Measurements from ENCODE around the gene TLL1.

Gene TLL1

GRCh38 chr4:166078955-166079354 lies 205.9 kb downstream of the TLL1 start:
- no peak overlapping the region for H3K9ac ChIP-seq (ENCODE audit: low read length)
- no peaks in the 10 kb centered on the region for H3K9me3 ChIP-seq (ENCODE audit: low read length)
- H3K4me2 ChIP-seq (ENCODE audit: low read length), result no peak overlapping the region
- no peaks in the 10 kb centered on the region for H3K36me3 ChIP-seq (ENCODE audit: insufficient read depth, low read length)
- H3F3A ChIP-seq (ENCODE audit: insufficient read depth, low read length), result no peaks in the 10 kb centered on the region
- no peaks in the 10 kb centered on the region for H3K4me1 ChIP-seq (ENCODE audit: insufficient read depth, low read length, severe bottlenecking)
- no peak overlapping the region for H2AFZ ChIP-seq (ENCODE audit: low read length)
- H3K4me3 ChIP-seq (ENCODE audit: low read depth, low read length, poor library complexity, severe bottlenecking), result no peak overlapping the region
- no peaks in the 10 kb centered on the region for H3K27me3 ChIP-seq (ENCODE audit: insufficient read depth, low read length)
- no peak overlapping the region for H3K27ac ChIP-seq (ENCODE audit: low read depth, low read length, poor library complexity, severe bottlenecking)
- TF ChIP-seq CTCF (IDR thresholded peaks at IDR 0.05; ENCODE audit: low read length), result no peak
- no peak for TF ChIP-seq EZH2 (IDR thresholded peaks at IDR 0.05; ENCODE audit: borderline replicate concordance, low read length)
- H3K79me2 ChIP-seq (ENCODE audit: insufficient read depth, low read length), result no peaks in the 10 kb centered on the region
- H4K20me1 ChIP-seq (ENCODE audit: insufficient read depth, low read length), result no peaks in the 10 kb centered on the region
- no peaks in the 10 kb centered on the region for H3K9me2 ChIP-seq (ENCODE audit: low read depth, low read length)

- Histone ChIP-seq H4K20me1 (ENCODE audit: insufficient read depth, low read length) (no peaks in the 10 kb centered on the region), H3K4me3 (ENCODE audit: low read depth, low read length, poor library complexity, severe bottlenecking) (no peak overlapping the region), H3K9me3 (ENCODE audit: low read length) (no peaks in the 10 kb centered on the region), H3K9ac (ENCODE audit: low read length) (no peak overlapping the region), H3K4me1 (ENCODE audit: insufficient read depth, low read length, severe bottlenecking) (no peaks in the 10 kb centered on the region), H3K27ac (ENCODE audit: low read depth, low read length, poor library complexity, severe bottlenecking) (no peak overlapping the region), H3K27me3 (ENCODE audit: insufficient read depth, low read length) (no peaks in the 10 kb centered on the region), H3K36me3 (ENCODE audit: insufficient read depth, low read length) (no peaks in the 10 kb centered on the region), H3K4me2 (ENCODE audit: low read length) (no peak overlapping the region), H3F3A (ENCODE audit: insufficient read depth, low read length) (no peaks in the 10 kb centered on the region), H3K9me2 (ENCODE audit: low read depth, low read length) (no peaks in the 10 kb centered on the region), H2AFZ (ENCODE audit: low read length) (no peak overlapping the region), H3K79me2 (ENCODE audit: insufficient read depth, low read length) (no peaks in the 10 kb centered on the region)
- TF ChIP-seq EZH2 (IDR thresholded peaks at IDR 0.05; ENCODE audit: borderline replicate concordance, low read length), result no peak
- no peak for TF ChIP-seq CTCF (IDR thresholded peaks at IDR 0.05; ENCODE audit: low read length)
These were observed 214.5 kb downstream of the TLL1 start for GRCh38 chr4:166087569-166087968.

GRCh38 chr4:166088576-166088975 lies 215.5 kb downstream of the TLL1 start:
- TF ChIP-seq EZH2 (IDR thresholded peaks at IDR 0.05; ENCODE audit: borderline replicate concordance, low read length), result no peak
- no peak for TF ChIP-seq CTCF (IDR thresholded peaks at IDR 0.05; ENCODE audit: low read length)
- Histone ChIP-seq H3K9ac (ENCODE audit: low read length) (no peak overlapping the region), H3F3A (ENCODE audit: insufficient read depth, low read length) (no peaks in the 10 kb centered on the region), H3K9me3 (ENCODE audit: low read length) (no peaks in the 10 kb centered on the region), H3K4me1 (ENCODE audit: insufficient read depth, low read length, severe bottlenecking) (no peaks in the 10 kb centered on the region), H3K36me3 (ENCODE audit: insufficient read depth, low read length) (no peaks in the 10 kb centered on the region), H3K79me2 (ENCODE audit: insufficient read depth, low read length) (no peaks in the 10 kb centered on the region), H4K20me1 (ENCODE audit: insufficient read depth, low read length) (no peaks in the 10 kb centered on the region), H3K4me2 (ENCODE audit: low read length) (no peak overlapping the region), H3K9me2 (ENCODE audit: low read depth, low read length) (no peaks in the 10 kb centered on the region), H3K27ac (ENCODE audit: low read depth, low read length, poor library complexity, severe bottlenecking) (no peak overlapping the region), H2AFZ (ENCODE audit: low read length) (no peak overlapping the region), H3K4me3 (ENCODE audit: low read depth, low read length, poor library complexity, severe bottlenecking) (no peak overlapping the region), H3K27me3 (ENCODE audit: insufficient read depth, low read length) (no peaks in the 10 kb centered on the region)
